H9 (cell line): ENCODE data around the gene ITGB8. TPM values are rescaled to one million over a fixed set of nuclear protein-coding genes. Genes with fewer than 3 reads are reported as not detected.

ENCODE experiments used
- DNase-seq: peaks from one replicate; pipeline ENCODE4 v3.0.0-alpha.2; 2017
- H2AFZ ChIP-seq: one replicate; pipeline ENCODE4 v1.6.1; 2013; ENCODE audit warnings: mild to moderate bottlenecking, low read length, control low read depth, moderate library complexity
- H2AK5ac ChIP-seq: 2 replicates; pipeline ENCODE4 v1.6.1; 2013; ENCODE audit warnings: low read length, control low read depth, mixed read lengths; ENCODE audit not compliant: insufficient read length
- H2BK120ac ChIP-seq: one replicate; pipeline ENCODE4 v1.6.1; 2013; ENCODE audit warnings: low read depth, mild to moderate bottlenecking, low read length, control low read depth, inconsistent platforms; ENCODE audit not compliant: poor library complexity, severe bottlenecking
- H2BK12ac ChIP-seq: 2 replicates; pipeline ENCODE4 v1.6.1; 2013; ENCODE audit warnings: low read length, control low read depth, mixed read lengths, low read depth; ENCODE audit not compliant: insufficient read length
- H2BK15ac ChIP-seq: 2 replicates; pipeline ENCODE4 v1.6.1; 2013; ENCODE audit warnings: low read depth, low read length, control low read depth
- H2BK20ac ChIP-seq: one replicate; pipeline ENCODE4 v1.6.1; 2013; ENCODE audit warnings: low read depth, mild to moderate bottlenecking, low read length, control low read depth, inconsistent platforms; ENCODE audit not compliant: poor library complexity, severe bottlenecking
- H2BK5ac ChIP-seq: 2 replicates; pipeline ENCODE4 v1.6.1; 2013; ENCODE audit warnings: low read length, control low read depth, mixed read lengths; ENCODE audit not compliant: insufficient read length
- H3K14ac ChIP-seq: 2 replicates; pipeline ENCODE4 v1.6.1; 2013; ENCODE audit warnings: low read length, control low read depth; ENCODE audit not compliant: insufficient read depth
- H3K18ac ChIP-seq: 2 replicates; pipeline ENCODE4 v1.6.1; 2013; ENCODE audit warnings: low read depth, mild to moderate bottlenecking, mixed read lengths, low read length, control low read depth; ENCODE audit not compliant: insufficient read length
- H3K23ac ChIP-seq: 2 replicates; pipeline ENCODE4 v1.6.1; 2013; ENCODE audit warnings: low read length, control low read depth, mixed read lengths, low read depth; ENCODE audit not compliant: insufficient read length
- H3K23me2 ChIP-seq: 2 replicates; pipeline ENCODE4 v1.6.1; 2013; ENCODE audit warnings: low read depth, mild to moderate bottlenecking, mixed read lengths, low read length, control low read depth; ENCODE audit not compliant: insufficient read length, poor library complexity, severe bottlenecking
- H3K27ac ChIP-seq: 2 replicates; pipeline ENCODE4 v1.5.1; 2013; ENCODE audit warnings: low read length, control low read depth, mixed read lengths, low read depth; ENCODE audit not compliant: insufficient read length
- H3K27me3 ChIP-seq: 2 replicates; pipeline ENCODE4 v1.6.1; 2013; ENCODE audit warnings: low read length, control low read depth, inconsistent platforms; ENCODE audit not compliant: insufficient read depth
- H3K4ac ChIP-seq: 2 replicates; pipeline ENCODE4 v1.6.1; 2013; ENCODE audit warnings: low read depth, mild to moderate bottlenecking, control low read depth, inconsistent platforms, low read length, moderate library complexity
- H3K4me1 ChIP-seq: 2 replicates; pipeline ENCODE4 v1.6.1; 2013; ENCODE audit warnings: low read length, control low read depth, inconsistent platforms; ENCODE audit not compliant: insufficient read depth
- H3K4me2 ChIP-seq: 2 replicates; pipeline ENCODE4 v1.6.1; 2013; ENCODE audit warnings: low read length, control low read depth, mixed read lengths; ENCODE audit not compliant: insufficient read length, insufficient read depth
- H3K56ac ChIP-seq: 2 replicates; pipeline ENCODE4 v1.6.1; 2013; ENCODE audit warnings: low read depth, mild to moderate bottlenecking, mixed read lengths, low read length, control low read depth; ENCODE audit not compliant: insufficient read length
- H3K79me1 ChIP-seq: 2 replicates; pipeline ENCODE4 v1.6.1; 2013; ENCODE audit warnings: low read depth, mild to moderate bottlenecking, moderate library complexity, low read length, control low read depth, inconsistent platforms; ENCODE audit not compliant: insufficient read depth, poor library complexity, severe bottlenecking
- H3K79me2 ChIP-seq: 2 replicates; pipeline ENCODE4 v1.6.1; 2013; ENCODE audit warnings: low read length, control low read depth, inconsistent platforms; ENCODE audit not compliant: insufficient read depth
- H3K9ac ChIP-seq: 2 replicates; pipeline ENCODE4 v1.6.1; 2013; ENCODE audit warnings: low read length, control low read depth, mixed read lengths; ENCODE audit not compliant: insufficient read length; ENCODE audit errors: extremely low read depth
- H3K9me3 ChIP-seq: one replicate; pipeline ENCODE4 v1.6.1; 2013; ENCODE audit warnings: low read depth, low read length, inconsistent platforms; ENCODE audit not compliant: control insufficient read depth
- H3T11ph ChIP-seq: one replicate; pipeline ENCODE4 v1.6.1; 2013; ENCODE audit warnings: mild to moderate bottlenecking, low read length, control low read depth, inconsistent platforms
- H4K20me1 ChIP-seq: one replicate; pipeline ENCODE4 v1.6.1; 2013; ENCODE audit not compliant: control insufficient read depth, insufficient read length, insufficient read depth
- H4K5ac ChIP-seq: 2 replicates; pipeline ENCODE4 v1.6.1; 2013; ENCODE audit warnings: low read depth, mild to moderate bottlenecking, mixed read lengths, low read length, control low read depth; ENCODE audit not compliant: insufficient read length
- H4K8ac ChIP-seq: replicated peaks from 2 replicates; pipeline ENCODE4 v1.6.1; 2013; ENCODE audit warnings: low read length, control low read depth, mixed read lengths, low read depth; ENCODE audit not compliant: insufficient read length
- H4K91ac ChIP-seq: 2 replicates; pipeline ENCODE4 v1.6.1; 2013; ENCODE audit warnings: low read depth, mild to moderate bottlenecking, moderate library complexity, mixed read lengths, low read length, control low read depth; ENCODE audit not compliant: insufficient read length
- H3K27ac Mint-ChIP-seq, 3 experiments: 2 replicates in 2 of 3; 3 replicates in 1 of 3; pipeline ENCODE4 v1.8.0; 2020 to 2021; ENCODE audit warnings: mixed read lengths in 3 of 3, mild to moderate bottlenecking in 1 of 3, moderate library complexity in 1 of 3
- H3K27me3 Mint-ChIP-seq: 2 replicates; pipeline ENCODE4 v1.8.0; 2021; ENCODE audit warnings: low read depth, mild to moderate bottlenecking, moderate library complexity, mixed read lengths
- H3K36me3 Mint-ChIP-seq, 3 experiments: 2 replicates in 2 of 3; 3 replicates in 1 of 3; pipeline ENCODE4 v1.8.0; 2020 to 2021; ENCODE audit warnings: low read depth in 3 of 3, mixed read lengths in 3 of 3; ENCODE audit not compliant: insufficient read depth in 1 of 3
- H3K4me1 Mint-ChIP-seq, 2 experiments: 2 replicates each; pipeline ENCODE4 v1.8.0; 2020; ENCODE audit warnings: mixed read lengths in 2 of 2
- H3K4me3 Mint-ChIP-seq, 2 experiments: 2 replicates in 1 of 2; 3 replicates in 1 of 2; pipeline ENCODE4 v1.8.0; 2020 to 2021; ENCODE audit warnings: mild to moderate bottlenecking in 2 of 2, mixed read lengths in 2 of 2, moderate library complexity in 1 of 2
- H3K9me3 Mint-ChIP-seq, 2 experiments: 2 replicates in 1 of 2; 3 replicates in 1 of 2; pipeline ENCODE4 v1.8.0; 2020; ENCODE audit warnings: mild to moderate bottlenecking in 2 of 2, mixed read lengths in 2 of 2, moderate library complexity in 1 of 2
- CTCF ChIP-seq: fragments of 200-600 bp; sonication (generic); conservative IDR thresholded peaks from 3 replicates; pipeline ENCODE4 v1.8.0; 2021; ENCODE audit warnings: antibody characterized with exemption, mild to moderate bottlenecking
- total RNA-seq: library from RNA; stranded (reverse); gene quantifications from 2 replicates; pipeline ENCODE4 v1.2.1, GENCODE V29; 2021

Gene ITGB8
- total RNA-seq, 1 experiment from 2014 or later = 7.6 TPM

GRCh38 chr7:20317413-20317812, 13.3 kb upstream of the ITGB8 start:
- no peaks in the 10 kb centered on the region for H3K27me3 ChIP-seq
- no peak overlapping the region for H3K14ac ChIP-seq
- no peak overlapping the region for H2BK12ac ChIP-seq
- H3K9me3 ChIP-seq = no peaks in the 10 kb centered on the region
- no peak overlapping the region for H2AK5ac ChIP-seq
- Mint-ChIP-seq H3K27ac (no peak overlapping the region), H3K4me3 (no peak overlapping the region), H3K9me3 (no peaks in the 10 kb centered on the region), H3K36me3 (no peaks in the 10 kb centered on the region), H3K27me3 (no peaks in the 10 kb centered on the region), H3K4me1 (peaks cover 5 to 9% of the 10 kb centered on the region in 2 experiments; a peak in 3 of 4 replicates)
- no peaks in the 10 kb centered on the region for H3K79me1 ChIP-seq
- no peak overlapping the region for H2AFZ ChIP-seq
- H4K91ac ChIP-seq = no peak overlapping the region
- no peak overlapping the region for H2BK120ac ChIP-seq
- H3K23ac ChIP-seq = no peak overlapping the region
- H3K9ac ChIP-seq = no peak overlapping the region
- DNase-seq = no peak
- TF ChIP-seq CTCF = no peak
- H3K18ac ChIP-seq = no peak overlapping the region
- no peaks in the 10 kb centered on the region for H3K79me2 ChIP-seq
- H2BK5ac ChIP-seq = no peak overlapping the region
- H3K4me2 ChIP-seq = no peak overlapping the region
- H3T11ph ChIP-seq = no peak overlapping the region
- no peak overlapping the region for H4K8ac ChIP-seq
- H3K56ac ChIP-seq = no peak overlapping the region
- no peak overlapping the region for H2BK15ac ChIP-seq
- no peaks in the 10 kb centered on the region for H3K23me2 ChIP-seq
- no peak overlapping the region for H2BK20ac ChIP-seq
- no peak overlapping the region for H3K4ac ChIP-seq
- H3K27ac ChIP-seq = no peak overlapping the region
- no peak overlapping the region for H4K5ac ChIP-seq
- 0 out of 2 replicates have a peak, but pooled peaks cover 3% of the 10 kb centered on the region for H3K4me1 ChIP-seq
- H4K20me1 ChIP-seq = no peaks in the 10 kb centered on the region
